Body of pancreas (tissue), 4 donors: Measurements from ENCODE around the gene ACAD9. TPM values are rescaled to one million over a fixed set of nuclear protein-coding genes. Genes with fewer than 3 reads are reported as not detected.

Experiments used
- ATAC-seq: fragments of 150-250 bp; one replicate; pipeline ENCODE4 v1.9.1; 2016
- DNase-seq, 4 donors: peaks; one replicate each; pipeline ENCODE4 v3.0.0-alpha.2; 2019
- H3K27ac ChIP-seq, 4 donors: fragments of 200-600 bp; sonication (generic); 1 replicate in 3 of 4; 2 replicates in 1 of 4; pipeline versions ENCODE4 v1.5.1 to v1.6.1; 2016 to 2019; ENCODE audit warnings: mild to moderate bottlenecking in 1 of 4, mixed read lengths in 1 of 4, moderate library complexity in 1 of 4
- H3K27me3 ChIP-seq, 2 donors: fragments of 200-600 bp; sonication (generic); one replicate each; pipeline ENCODE4 v1.6.0; 2016; ENCODE audit warnings: mild to moderate bottlenecking in 1 of 2
- H3K36me3 ChIP-seq, 2 donors: fragments of 200-600 bp; sonication (generic); replicated peaks in 1 of 2; 2 replicates each; pipeline ENCODE4 v1.5.1; 2016; ENCODE audit warnings: low read depth in 2 of 2; ENCODE audit not compliant: insufficient read depth in 1 of 2
- H3K4me1 ChIP-seq: fragments of 200-600 bp; sonication (generic); one replicate; pipeline ENCODE4 v1.6.0; 2016
- H3K4me3 ChIP-seq, 2 donors: fragments of 200-600 bp; sonication (generic); 1 replicate in 1 of 2; 2 replicates in 1 of 2; pipeline ENCODE4 v1.5.1; 2016 to 2019
- H3K9me3 ChIP-seq, 3 donors: fragments of 200-600 bp; sonication (generic); 1 replicate in 2 of 3; 2 replicates in 1 of 3; pipeline ENCODE4 v1.5.1; 2016
- CTCF ChIP-seq, 7 experiments: fragments of 450-650 bp in 4 of 7; fragments of 200-600 bp in 3 of 7; sonication (generic) in 3 of 7; IDR thresholded peaks; one replicate each; pipeline ENCODE4 v1.5.1; 2016 to 2019; ENCODE audit warnings: antibody characterized with exemption in 7 of 7
- POLR2A ChIP-seq, 3 donors: fragments of 450-650 bp; IDR thresholded peaks; one replicate each; pipeline ENCODE4 v1.6.1; 2016; ENCODE audit warnings: antibody characterized with exemption in 3 of 3, mild to moderate bottlenecking in 2 of 3
- WGBS, 2 donors: methylation state at CpG; one replicate each; pipeline ENCODE4 v1.1.5; 2017; 5-methylcytosine and 5-hydroxymethylcytosine counted together
- intact Hi-C: fragments of 100-400 bp; cut with DNase I; formaldehyde crosslinking; loops from one replicate; pipeline ENCODE4 v1.15.1; 2023
- total RNA-seq, 2 donors: library from RNA; depleted of rRNA; stranded (reverse); fragments of >200 nt; gene quantifications; one replicate each; pipeline ENCODE4 v1.1.0, GENCODE V29; 2016

ACAD9 gene
- total RNA-seq, 2 donors from 2014 or later: 22.8 to 46.5 TPM

- TF ChIP-seq POLR2A (IDR thresholded peaks at IDR 0.05) (no peak), CTCF (IDR thresholded peaks at IDR 0.05) (no peak)
- WGBS, 2 donors: 87 to 90% methylated on average over 11 to 25 of the region's 25 CpGs
- Histone ChIP-seq H3K4me3 (no peak overlapping the region), H3K4me1 (no peaks in the 10 kb centered on the region), H3K27ac (no peak overlapping the region), H3K9me3 (no peaks in the 10 kb centered on the region), H3K36me3 (peaks cover 5 to 55% of the 10 kb centered on the region in 2 donors), H3K27me3 (no peaks in the 10 kb centered on the region)
- ATAC-seq (no peak), DNase-seq (no peak)
- intact Hi-C loops: no loop called here
Measured at GRCh38 chr3:128906031-128906803, 26.8 kb downstream of the ACAD9 start.

GRCh38 chr3:128906804-128907525 is 27.5 kb downstream of the ACAD9 start:
- Histone ChIP-seq H3K9me3 (no peaks in the 10 kb centered on the region), H3K27ac (no peak overlapping the region), H3K4me3 (no peak overlapping the region), H3K27me3 (no peaks in the 10 kb centered on the region), H3K4me1 (no peaks in the 10 kb centered on the region), H3K36me3 (peaks cover 5 to 51% of the 10 kb centered on the region in 2 donors)
- 74 to 86% methylated on average over 4 to 7 of the region's 7 CpGs for WGBS, 2 donors
- TF ChIP-seq POLR2A (IDR thresholded peaks at IDR 0.05): no peak
- no peak for DNase-seq
- intact Hi-C loops: no loop called here
- no peak for ATAC-seq

GRCh38 chr3:128907706-128908445 is 28.5 kb downstream of the ACAD9 start:
- Histone ChIP-seq H3K27ac (no peak overlapping the region), H3K36me3 (peaks cover 5 to 54% of the 10 kb centered on the region in 2 donors), H3K27me3 (no peaks in the 10 kb centered on the region), H3K4me3 (no peak overlapping the region), H3K9me3 (no peaks in the 10 kb centered on the region), H3K4me1 (no peaks in the 10 kb centered on the region)
- TF ChIP-seq POLR2A (IDR thresholded peaks at IDR 0.05) (no peak), CTCF (IDR thresholded peaks at IDR 0.05) (no peak)
- WGBS, 2 donors: 93% methylated on average over 15 of the region's 15 CpGs; no CpG with 5 or more reads in 1 of the 2 donors
- ATAC-seq (no peak), DNase-seq (no peak)
- intact Hi-C loops: no loop called here

GRCh38 chr3:128908951-128909350 is 29.5 kb downstream of the ACAD9 start:
- Histone ChIP-seq H3K27ac (no peak overlapping the region), H3K4me3 (no peak overlapping the region), H3K4me1 (no peaks in the 10 kb centered on the region), H3K9me3 (no peaks in the 10 kb centered on the region), H3K36me3 (peaks cover under 1 to 58% of the 10 kb centered on the region in 2 donors), H3K27me3 (no peaks in the 10 kb centered on the region)
- 80 to 99% methylated on average over 1 to 6 of the region's 6 CpGs for WGBS, 2 donors
- DNase-seq (no peak), ATAC-seq (no peak)
- no peak for TF ChIP-seq CTCF (IDR thresholded peaks at IDR 0.05)
- TF ChIP-seq POLR2A (IDR thresholded peaks at IDR 0.05): no peak
- intact Hi-C loops: no loop called here

- H3K27me3 ChIP-seq: no peaks in the 10 kb centered on the region
- ATAC-seq (no peak), DNase-seq (no peak)
- H3K27ac ChIP-seq: no peak overlapping the region
- TF ChIP-seq CTCF (IDR thresholded peaks at IDR 0.05) (no peak), POLR2A (IDR thresholded peaks at IDR 0.05) (no peak)
- H3K9me3 ChIP-seq: no peaks in the 10 kb centered on the region
- WGBS, 2 donors: 92 to 93% methylated on average over 4 to 13 of the region's 13 CpGs
- H3K36me3 ChIP-seq: peaks cover 0 to 50% of the 10 kb centered on the region in 2 donors
- no peaks in the 10 kb centered on the region for H3K4me1 ChIP-seq
- H3K4me3 ChIP-seq: no peak overlapping the region
- intact Hi-C loops: no loop called here
Measured at GRCh38 chr3:128910006-128910405, 30.6 kb downstream of the ACAD9 start.
